Smooth muscle cell (in vitro differentiated cells): Measurements from ENCODE around the gene MGAT1. TPM values are rescaled to one million over a fixed set of nuclear protein-coding genes. Genes with fewer than 3 reads are reported as not detected.
"Not testable (repeated sequence)": the region's sequence is repeated elsewhere in the genome, so short reads cannot be mapped to it uniquely, and the experiment has no call there.

ENCODE experiments used
- DNase-seq: peaks from one replicate; lab custom pipeline; 2025; ENCODE audit not compliant: unreplicated experiment; lab: John Stamatoyannopoulos, UW
- H2AFZ ChIP-seq: fragments of 200-600 bp; sonication (generic); 2 replicates; pipeline ENCODE4 v1.6.0; 2016; ENCODE audit warnings: antibody characterized with exemption, low read depth, mild to moderate bottlenecking
- H3F3A ChIP-seq: fragments of 200-600 bp; sonication (generic); 2 replicates; pipeline ENCODE4 v1.6.0; 2017; ENCODE audit warnings: antibody characterized with exemption, low read depth
- H3K27ac ChIP-seq: fragments of 200-600 bp; sonication (generic); 2 replicates; pipeline ENCODE4 v1.5.1; 2016; ENCODE audit warnings: low read depth, mild to moderate bottlenecking
- H3K27me3 ChIP-seq: fragments of 200-600 bp; sonication (generic); 2 replicates; pipeline ENCODE4 v1.6.1; 2016; ENCODE audit warnings: low read depth, mild to moderate bottlenecking
- H3K36me3 ChIP-seq: fragments of 200-600 bp; sonication (generic); 2 replicates; pipeline ENCODE4 v1.5.1; 2016; ENCODE audit warnings: low read depth
- H3K4me1 ChIP-seq: fragments of 200-600 bp; sonication (generic); 2 replicates; pipeline ENCODE4 v1.5.1; 2016; ENCODE audit warnings: low read depth
- H3K4me2 ChIP-seq: fragments of 200-600 bp; sonication (generic); 2 replicates; pipeline ENCODE4 v1.6.0; 2016; ENCODE audit warnings: mild to moderate bottlenecking
- H3K4me3 ChIP-seq: fragments of 200-600 bp; sonication (generic); 2 replicates; pipeline ENCODE4 v1.5.1; 2016; ENCODE audit warnings: mild to moderate bottlenecking
- H3K79me2 ChIP-seq: fragments of 200-600 bp; sonication (generic); 2 replicates; pipeline ENCODE4 v1.6.0; 2016; ENCODE audit warnings: low read depth, mild to moderate bottlenecking
- H3K9ac ChIP-seq: fragments of 200-600 bp; sonication (generic); 2 replicates; pipeline ENCODE4 v1.6.0; 2016; ENCODE audit warnings: low read depth
- H3K9me3 ChIP-seq: fragments of 200-600 bp; sonication (generic); replicated peaks from 2 replicates; pipeline ENCODE4 v1.5.1; 2016; ENCODE audit warnings: low read depth
- H4K20me1 ChIP-seq: fragments of 200-600 bp; sonication (generic); 2 replicates; pipeline ENCODE4 v1.6.0; 2016; ENCODE audit warnings: low read depth
- WGBS: methylation state at CpG from one replicate; pipeline ENCODE4 v1.1.7; 2016; ENCODE audit warnings: low lambda C conversion rate; 5-methylcytosine and 5-hydroxymethylcytosine counted together
- polyA plus RNA-seq: library from polyadenylated mRNA; unstranded; fragments of >200 nt; fragmentation: Nextera tagmentation; extraction: Ambion mirVana; gene quantifications from 2 replicates; pipeline ENCODE4 v1.2.1, GENCODE V29; 2016
- total RNA-seq: library from RNA; depleted of rRNA; stranded (reverse); fragments of >200 nt; gene quantifications from 2 replicates; pipeline ENCODE4 v1.2.3, GENCODE V29; 2014
- TF ChIP-seq, protein P1 (sequence below): fragments of 200-600 bp; sonication (generic); IDR thresholded peaks from 2 replicates; pipeline ENCODE4 v1.5.1; 2017; ENCODE audit warnings: borderline replicate concordance, mild to moderate bottlenecking, antibody characterized with exemption; ENCODE audit not compliant: insufficient read depth, poor library complexity, severe bottlenecking

Gene MGAT1
- total and polyA plus RNA-seq, 2 experiments from 2014 or later, result 128 to 161 TPM

DNA sequence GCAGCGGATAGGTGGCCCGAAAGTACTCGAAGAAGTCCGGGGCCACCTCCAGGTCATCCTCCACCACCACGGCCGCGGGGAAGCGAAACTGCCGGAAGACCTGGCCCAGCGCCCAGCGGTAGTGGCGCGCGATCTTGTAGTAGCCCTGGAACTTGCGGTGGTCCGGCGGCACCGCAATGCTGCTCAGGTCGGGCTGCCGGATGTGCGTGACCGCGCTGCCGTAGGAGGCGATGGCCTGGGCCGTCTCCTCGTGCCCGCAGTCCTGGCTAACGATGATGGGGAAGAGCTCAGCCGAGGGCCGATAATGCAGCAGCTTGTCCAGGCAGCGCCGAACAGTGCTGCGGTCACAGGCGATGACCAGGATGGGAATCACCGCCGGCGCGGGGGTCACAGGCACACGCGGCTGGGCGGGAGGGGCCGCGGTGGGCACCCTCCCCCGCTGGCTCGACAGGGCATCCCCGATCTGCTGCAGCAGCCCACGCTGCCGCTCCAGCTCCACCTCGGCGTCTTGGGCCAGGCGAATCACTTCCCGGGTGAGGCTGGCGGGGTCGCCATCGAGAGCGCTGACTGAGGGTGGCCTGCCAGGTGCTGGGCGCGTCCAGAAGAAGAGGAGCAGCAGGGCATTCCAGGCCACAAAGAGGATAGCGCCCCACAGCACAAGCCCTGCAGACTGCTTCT lies 10.2 kb downstream of the MGAT1 start:
- Histone ChIP-seq H3K36me3 (no peaks in the 10 kb centered on the region), H3K4me1 (peaks cover 2% of the 10 kb centered on the region), H4K20me1 (peaks cover 97% of the 10 kb centered on the region), H3F3A (peaks cover 4% of the 10 kb centered on the region), H3K27me3 (no peaks in the 10 kb centered on the region), H3K79me2 (peaks cover 82% of the 10 kb centered on the region), H3K4me2 (no peak overlapping the region), H3K9ac (no peak overlapping the region), H2AFZ (no peak overlapping the region), H3K27ac (no peak overlapping the region), H3K9me3 (no peaks in the 10 kb centered on the region), H3K4me3 (no peak overlapping the region)
- no peak for DNase-seq
- 98% methylated on average over 53 of the region's 60 CpGs for WGBS
- TF ChIP-seq, protein P1, sequence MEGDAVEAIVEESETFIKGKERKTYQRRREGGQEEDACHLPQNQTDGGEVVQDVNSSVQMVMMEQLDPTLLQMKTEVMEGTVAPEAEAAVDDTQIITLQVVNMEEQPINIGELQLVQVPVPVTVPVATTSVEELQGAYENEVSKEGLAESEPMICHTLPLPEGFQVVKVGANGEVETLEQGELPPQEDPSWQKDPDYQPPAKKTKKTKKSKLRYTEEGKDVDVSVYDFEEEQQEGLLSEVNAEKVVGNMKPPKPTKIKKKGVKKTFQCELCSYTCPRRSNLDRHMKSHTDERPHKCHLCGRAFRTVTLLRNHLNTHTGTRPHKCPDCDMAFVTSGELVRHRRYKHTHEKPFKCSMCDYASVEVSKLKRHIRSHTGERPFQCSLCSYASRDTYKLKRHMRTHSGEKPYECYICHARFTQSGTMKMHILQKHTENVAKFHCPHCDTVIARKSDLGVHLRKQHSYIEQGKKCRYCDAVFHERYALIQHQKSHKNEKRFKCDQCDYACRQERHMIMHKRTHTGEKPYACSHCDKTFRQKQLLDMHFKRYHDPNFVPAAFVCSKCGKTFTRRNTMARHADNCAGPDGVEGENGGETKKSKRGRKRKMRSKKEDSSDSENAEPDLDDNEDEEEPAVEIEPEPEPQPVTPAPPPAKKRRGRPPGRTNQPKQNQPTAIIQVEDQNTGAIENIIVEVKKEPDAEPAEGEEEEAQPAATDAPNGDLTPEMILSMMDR, result no peak

DNA sequence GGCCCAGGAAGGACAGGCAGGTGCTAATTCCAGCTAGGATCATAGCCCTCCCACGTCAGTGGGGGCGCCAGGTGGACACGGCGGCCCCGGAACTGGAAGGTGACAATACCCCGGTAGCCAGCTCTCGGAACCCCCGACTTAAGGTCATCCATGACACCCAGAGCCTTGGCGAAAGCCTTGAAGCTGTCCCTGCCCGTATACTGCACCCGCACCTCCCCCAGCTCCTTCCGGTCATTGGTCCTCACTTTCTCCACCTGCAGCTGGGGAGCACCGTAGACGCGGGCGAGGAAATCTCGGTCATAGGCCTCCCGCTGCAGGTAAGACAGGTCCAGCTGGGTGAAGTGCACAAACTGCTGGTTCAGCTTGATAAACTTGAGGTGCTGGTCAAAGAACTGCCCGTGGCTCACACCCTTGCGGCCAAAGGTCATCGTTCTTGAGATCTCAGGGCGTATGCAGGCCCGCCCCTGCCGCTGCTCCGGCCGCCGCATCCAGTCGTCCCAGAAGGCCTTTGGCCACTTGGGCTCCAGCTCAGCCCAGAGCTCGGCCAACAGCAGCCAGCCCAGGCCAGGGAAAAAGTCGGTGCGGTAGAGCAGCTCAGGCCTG lies 10.9 kb downstream of the MGAT1 start:
- no peak overlapping the region for H3K4me3 ChIP-seq
- no peak overlapping the region for H3K4me2 ChIP-seq
- H3K79me2 ChIP-seq, result peaks cover 75% of the 10 kb centered on the region
- no peaks in the 10 kb centered on the region for H3K9me3 ChIP-seq
- no peak overlapping the region for H3K27ac ChIP-seq
- no peak for DNase-seq
- WGBS, result 98% methylated on average over 31 of the region's 31 CpGs
- H3F3A ChIP-seq, result peaks cover 8% of the 10 kb centered on the region
- no peak overlapping the region for H3K9ac ChIP-seq
- TF ChIP-seq, protein P1, result no peak
- no peaks in the 10 kb centered on the region for H3K36me3 ChIP-seq
- H4K20me1 ChIP-seq, result peaks cover 97% of the 10 kb centered on the region
- no peaks in the 10 kb centered on the region for H3K27me3 ChIP-seq
- H3K4me1 ChIP-seq, result peaks cover 9% of the 10 kb centered on the region
- no peak overlapping the region for H2AFZ ChIP-seq

DNA sequence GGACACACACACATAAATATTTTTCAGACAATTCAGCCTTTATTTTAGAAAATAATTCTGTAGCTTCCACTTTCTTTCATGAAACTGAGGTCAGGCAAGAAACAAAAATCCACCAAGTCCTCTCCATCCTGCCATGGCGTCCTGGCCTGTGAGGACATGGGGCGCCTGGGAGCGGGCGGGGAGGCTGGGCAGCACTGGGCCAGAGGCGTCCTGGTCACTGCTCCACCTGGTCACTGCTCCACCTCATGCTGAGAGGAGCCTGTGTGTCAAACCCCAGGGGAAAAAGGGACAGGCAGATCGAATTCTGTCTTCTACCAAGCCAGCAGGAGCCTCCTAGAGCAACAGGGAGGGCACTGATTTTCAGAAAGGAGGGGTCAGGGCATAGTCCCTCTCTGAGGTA lies 12.1 kb downstream of the MGAT1 start:
- no peak overlapping the region for H2AFZ ChIP-seq
- DNase-seq, result no peak
- H3K36me3 ChIP-seq, result no peaks in the 10 kb centered on the region
- WGBS, result 94% methylated on average over 6 of the region's 6 CpGs
- H4K20me1 ChIP-seq, result peaks cover 97% of the 10 kb centered on the region
- no peaks in the 10 kb centered on the region for H3K27me3 ChIP-seq
- H3K4me3 ChIP-seq, result no peak overlapping the region
- no peak overlapping the region for H3K4me2 ChIP-seq
- peaks cover 63% of the 10 kb centered on the region for H3K79me2 ChIP-seq
- H3K4me1 ChIP-seq, result peaks cover 21% of the 10 kb centered on the region
- H3K27ac ChIP-seq, result no peak overlapping the region
- H3F3A ChIP-seq, result peaks cover 20% of the 10 kb centered on the region
- no peak overlapping the region for H3K9ac ChIP-seq
- TF ChIP-seq, protein P1, result no peak
- H3K9me3 ChIP-seq, result no peaks in the 10 kb centered on the region

DNA sequence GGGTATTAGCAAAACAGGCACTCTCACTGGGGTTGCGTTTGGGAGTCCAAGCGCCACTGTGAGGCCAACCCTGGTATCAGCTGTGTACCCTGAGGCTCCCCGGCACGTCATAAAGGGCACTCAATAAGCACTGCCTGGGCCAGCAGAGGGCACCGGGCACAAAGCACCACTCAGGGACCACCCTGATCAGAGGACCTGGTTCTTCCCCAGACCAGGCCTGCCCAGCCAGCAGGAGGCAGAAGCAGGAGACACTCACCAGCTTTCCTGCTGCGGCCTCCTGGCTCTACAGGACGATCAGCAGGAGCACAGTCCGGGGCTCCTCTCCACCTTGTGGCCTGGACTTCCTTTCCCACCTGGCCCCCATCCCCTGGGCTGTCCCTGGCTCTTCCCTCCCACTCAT lies 12.6 kb downstream of the MGAT1 start:
- TF ChIP-seq, protein P1, result no peak
- Histone ChIP-seq H3K4me2 (no peak overlapping the region), H3K27me3 (no peaks in the 10 kb centered on the region), H3K9ac (no peak overlapping the region), H2AFZ (no peak overlapping the region), H3K79me2 (peaks cover 58% of the 10 kb centered on the region), H4K20me1 (peaks cover 96% of the 10 kb centered on the region), H3K4me3 (no peak overlapping the region), H3F3A (peaks cover 24% of the 10 kb centered on the region), H3K27ac (no peak overlapping the region), H3K9me3 (no peaks in the 10 kb centered on the region), H3K36me3 (no peaks in the 10 kb centered on the region), H3K4me1 (peaks cover 26% of the 10 kb centered on the region)
- no peak for DNase-seq
- WGBS, result 89% methylated on average over 8 of the region's 8 CpGs

DNA sequence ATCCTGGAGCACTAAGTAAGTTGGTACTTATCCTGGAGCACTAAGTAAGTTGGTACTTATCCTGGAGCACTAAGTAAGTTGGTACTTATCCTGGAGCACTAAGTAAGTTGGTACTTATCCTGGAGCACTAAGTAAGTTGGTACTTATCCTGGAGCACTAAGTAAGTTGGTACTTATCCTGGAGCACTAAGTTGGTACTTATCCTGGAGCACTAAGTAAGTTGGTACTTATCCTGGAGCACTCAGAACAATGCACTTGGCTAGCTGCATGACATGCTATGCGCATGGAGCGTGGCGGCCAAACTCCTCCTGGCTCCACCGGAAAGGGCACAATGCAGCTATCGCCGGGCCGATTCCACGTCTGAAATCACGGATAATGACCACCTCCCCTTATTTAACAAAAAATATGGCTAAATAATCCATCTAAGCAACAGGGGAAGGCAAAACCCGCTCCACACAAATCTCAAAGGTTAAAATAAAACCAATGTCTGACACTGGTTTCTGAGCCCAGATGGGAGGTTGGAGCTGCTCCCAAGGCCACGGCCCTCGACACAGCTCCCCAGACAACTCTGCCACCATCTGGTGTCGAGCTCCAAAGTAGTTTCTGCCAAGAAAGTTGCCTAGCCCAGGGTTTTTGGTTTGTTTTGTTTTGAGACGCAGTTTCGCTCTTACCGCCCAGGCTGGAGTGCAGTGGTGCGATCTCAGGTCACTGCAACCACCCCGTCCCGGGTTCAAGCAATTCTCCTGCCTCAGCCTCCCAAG lies 13.8 kb downstream of the MGAT1 start:
- peaks cover 85% of the 10 kb centered on the region for H4K20me1 ChIP-seq
- H3K79me2 ChIP-seq, result peaks cover 46% of the 10 kb centered on the region
- 96% methylated on average over 19 of the region's 19 CpGs for WGBS

More for the DNA sequence above, 13.8 kb downstream of the MGAT1 start:
- H2AFZ ChIP-seq, H3K9ac ChIP-seq, DNase-seq, H3K4me3 ChIP-seq, H3K27me3 ChIP-seq, H3K27ac ChIP-seq, H3K36me3 ChIP-seq, H3K9me3 ChIP-seq, H3K4me2 ChIP-seq: not testable (repeated sequence)
- H3F3A ChIP-seq, result peaks cover 29% of the 10 kb centered on the region
- peaks cover 33% of the 10 kb centered on the region for H3K4me1 ChIP-seq
